ENCODE data around the gene ATXN1. TPM values are rescaled to one million over a fixed set of nuclear protein-coding genes. Genes with fewer than 3 reads are reported as not detected.

Gene ATXN1
- total RNA-seq, 1 donor = 48.5 TPM

DNA sequence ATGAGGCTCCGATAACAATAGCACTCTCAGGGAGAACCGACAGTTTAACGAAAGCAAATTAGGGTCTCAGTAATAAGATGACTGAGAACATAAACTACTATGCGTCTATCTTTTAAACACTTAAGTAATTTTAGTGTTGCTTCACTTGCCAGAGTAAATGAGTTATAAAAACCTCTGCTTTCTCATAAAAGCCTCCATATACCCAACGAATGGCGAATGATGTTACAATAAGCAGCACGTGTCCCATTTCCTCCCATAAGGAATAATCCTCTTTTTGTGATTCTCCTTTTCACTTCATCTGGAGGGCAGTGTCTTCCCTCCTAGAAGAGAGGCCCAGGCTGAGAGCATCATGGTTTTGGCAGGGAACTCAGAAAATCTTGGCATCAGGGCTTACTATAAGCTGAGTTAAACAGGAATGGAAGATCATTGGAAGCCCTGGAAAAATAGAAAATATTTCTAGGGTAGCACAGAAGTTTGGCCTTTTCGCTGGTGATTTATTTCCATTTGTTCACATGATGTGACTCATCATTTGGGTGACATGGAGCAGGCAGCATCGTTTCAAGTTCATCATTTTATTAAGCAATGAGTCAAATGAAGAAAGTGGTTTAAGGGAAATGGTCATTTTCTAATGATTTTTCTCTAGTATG lies 255.4 kb downstream of the ATXN1 start:
- TF ChIP-seq, protein P1, sequence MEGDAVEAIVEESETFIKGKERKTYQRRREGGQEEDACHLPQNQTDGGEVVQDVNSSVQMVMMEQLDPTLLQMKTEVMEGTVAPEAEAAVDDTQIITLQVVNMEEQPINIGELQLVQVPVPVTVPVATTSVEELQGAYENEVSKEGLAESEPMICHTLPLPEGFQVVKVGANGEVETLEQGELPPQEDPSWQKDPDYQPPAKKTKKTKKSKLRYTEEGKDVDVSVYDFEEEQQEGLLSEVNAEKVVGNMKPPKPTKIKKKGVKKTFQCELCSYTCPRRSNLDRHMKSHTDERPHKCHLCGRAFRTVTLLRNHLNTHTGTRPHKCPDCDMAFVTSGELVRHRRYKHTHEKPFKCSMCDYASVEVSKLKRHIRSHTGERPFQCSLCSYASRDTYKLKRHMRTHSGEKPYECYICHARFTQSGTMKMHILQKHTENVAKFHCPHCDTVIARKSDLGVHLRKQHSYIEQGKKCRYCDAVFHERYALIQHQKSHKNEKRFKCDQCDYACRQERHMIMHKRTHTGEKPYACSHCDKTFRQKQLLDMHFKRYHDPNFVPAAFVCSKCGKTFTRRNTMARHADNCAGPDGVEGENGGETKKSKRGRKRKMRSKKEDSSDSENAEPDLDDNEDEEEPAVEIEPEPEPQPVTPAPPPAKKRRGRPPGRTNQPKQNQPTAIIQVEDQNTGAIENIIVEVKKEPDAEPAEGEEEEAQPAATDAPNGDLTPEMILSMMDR (IDR thresholded peaks at IDR 0.05; ENCODE audit: extremely low read depth, low read depth, low read length) = peak; percentile 12
- peaks cover 10% of the 10 kb centered on the region for H3K79me2 ChIP-seq (ENCODE audit: insufficient read depth, low read length)
- peak; percentile 87 for DNase-seq (ENCODE audit: insufficient read length, low spot score, missing footprints)
- peaks cover 9% of the 10 kb centered on the region for H4K20me1 ChIP-seq (ENCODE audit: insufficient read depth, low read length)
- H3K4me1 ChIP-seq (ENCODE audit: insufficient read depth, low read length) = peaks cover 8% of the 10 kb centered on the region
- no peaks in the 10 kb centered on the region for H3K36me3 ChIP-seq (ENCODE audit: insufficient read depth, low read length)
- H3K27ac ChIP-seq (ENCODE audit: low read depth, low read length) = peak overlapping the region; percentile 54
- no peak overlapping the region for H2AFZ ChIP-seq (ENCODE audit: low read length)
- H3K27me3 ChIP-seq (ENCODE audit: insufficient read depth, low read length) = no peaks in the 10 kb centered on the region
- H3K4me3 ChIP-seq (ENCODE audit: insufficient read depth, low read length) = no peak overlapping the region
- H3K4me2 ChIP-seq (ENCODE audit: insufficient read depth, low read length) = no peak overlapping the region
- no peaks in the 10 kb centered on the region for H3K9me3 ChIP-seq (ENCODE audit: low read depth, low read length)

DNA sequence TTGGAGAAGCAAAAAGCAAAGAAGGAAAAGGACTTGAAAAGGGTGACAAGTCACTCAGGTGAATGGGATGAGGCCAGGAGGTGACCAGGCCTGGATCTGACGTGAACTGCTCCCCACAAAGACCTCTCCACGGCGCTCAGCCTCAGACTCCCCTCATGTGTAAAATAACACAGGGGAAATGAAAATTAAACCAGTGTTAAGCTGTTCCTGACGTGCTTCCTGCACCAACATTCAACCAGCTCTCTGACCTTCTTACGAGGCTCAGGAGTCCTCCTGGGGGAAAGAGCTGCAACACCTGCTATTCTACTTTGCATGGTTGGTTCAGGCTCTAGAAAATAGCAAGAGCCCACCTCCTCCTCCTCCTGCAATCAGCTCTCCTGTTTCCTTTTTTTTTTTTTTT lies 256.7 kb downstream of the ATXN1 start:
- H3K4me3 ChIP-seq (ENCODE audit: insufficient read depth, low read length) = no peak overlapping the region
- H3K27ac ChIP-seq (ENCODE audit: low read depth, low read length) = no peak overlapping the region
- peaks cover 5% of the 10 kb centered on the region for H4K20me1 ChIP-seq (ENCODE audit: insufficient read depth, low read length)
- no peak for DNase-seq (ENCODE audit: insufficient read length, low spot score, missing footprints)
- H2AFZ ChIP-seq (ENCODE audit: low read length) = no peak overlapping the region
- H3K79me2 ChIP-seq (ENCODE audit: insufficient read depth, low read length) = peaks cover 10% of the 10 kb centered on the region
- H3K36me3 ChIP-seq (ENCODE audit: insufficient read depth, low read length) = no peaks in the 10 kb centered on the region
- peaks cover 8% of the 10 kb centered on the region for H3K4me1 ChIP-seq (ENCODE audit: insufficient read depth, low read length)
- H3K27me3 ChIP-seq (ENCODE audit: insufficient read depth, low read length) = no peaks in the 10 kb centered on the region
- TF ChIP-seq, protein P1 (IDR thresholded peaks at IDR 0.05; ENCODE audit: extremely low read depth, low read depth, low read length) = no peak
- H3K9me3 ChIP-seq (ENCODE audit: low read depth, low read length) = no peaks in the 10 kb centered on the region
- H3K4me2 ChIP-seq (ENCODE audit: insufficient read depth, low read length) = no peak overlapping the region

DNA sequence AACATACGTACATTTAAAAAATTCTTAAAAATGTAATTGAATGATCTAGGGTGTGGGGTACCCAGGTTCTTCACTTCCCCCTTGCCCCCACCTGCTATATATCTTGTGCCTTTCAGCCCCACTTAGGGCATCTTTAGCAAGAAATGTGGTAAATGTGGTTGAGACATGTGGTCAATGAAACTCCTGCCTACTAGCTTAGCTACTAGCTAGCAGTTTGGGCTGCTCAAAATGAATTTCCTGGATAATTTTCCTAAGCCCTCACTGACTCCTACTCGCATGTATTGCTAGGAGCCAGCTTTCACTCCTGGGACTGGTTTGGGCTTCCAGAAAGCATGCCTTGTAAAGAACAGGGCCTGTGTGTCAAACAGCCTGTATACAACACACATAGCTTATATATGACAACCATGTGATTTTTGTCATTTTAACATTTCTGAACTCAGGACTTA lies 257.3 kb downstream of the ATXN1 start:
- Histone ChIP-seq H3K4me1 (ENCODE audit: insufficient read depth, low read length) (peaks cover 8% of the 10 kb centered on the region), H3K9me3 (ENCODE audit: low read depth, low read length) (no peaks in the 10 kb centered on the region), H3K27me3 (ENCODE audit: insufficient read depth, low read length) (no peaks in the 10 kb centered on the region), H4K20me1 (ENCODE audit: insufficient read depth, low read length) (peaks cover 5% of the 10 kb centered on the region), H2AFZ (ENCODE audit: low read length) (no peak overlapping the region), H3K36me3 (ENCODE audit: insufficient read depth, low read length) (no peaks in the 10 kb centered on the region), H3K4me2 (ENCODE audit: insufficient read depth, low read length) (no peak overlapping the region), H3K79me2 (ENCODE audit: insufficient read depth, low read length) (peaks cover 10% of the 10 kb centered on the region), H3K27ac (ENCODE audit: low read depth, low read length) (no peak overlapping the region), H3K4me3 (ENCODE audit: insufficient read depth, low read length) (no peak overlapping the region)
- DNase-seq (ENCODE audit: insufficient read length, low spot score, missing footprints) = no peak
- TF ChIP-seq, protein P1 (IDR thresholded peaks at IDR 0.05; ENCODE audit: extremely low read depth, low read depth, low read length) = no peak

DNA sequence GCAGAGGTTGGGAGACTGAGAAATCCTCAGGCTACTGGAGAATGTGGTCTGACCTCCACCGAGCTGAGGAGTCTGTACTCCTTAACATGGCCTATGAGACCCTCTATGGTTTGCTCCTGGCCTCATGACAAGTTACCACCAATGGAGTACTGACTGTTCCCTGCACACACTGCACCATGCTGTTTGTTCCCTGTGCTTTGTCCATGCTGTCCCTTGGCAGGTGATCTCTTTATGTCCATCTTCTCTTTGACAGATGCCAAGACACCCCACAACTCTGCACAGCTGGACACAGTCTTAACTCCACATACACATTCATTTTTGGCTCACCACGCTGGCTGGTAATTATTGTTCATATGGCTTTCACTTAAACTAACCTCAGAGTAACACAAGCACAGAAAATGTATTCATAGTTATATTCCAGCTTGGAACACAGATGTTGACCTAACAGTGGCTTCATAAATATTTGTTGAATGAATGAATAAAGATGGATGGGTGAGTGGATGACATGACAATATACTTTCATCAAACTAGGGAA lies 258.0 kb downstream of the ATXN1 start:
- peaks cover 8% of the 10 kb centered on the region for H3K4me1 ChIP-seq (ENCODE audit: insufficient read depth, low read length)
- TF ChIP-seq, protein P1 (IDR thresholded peaks at IDR 0.05; ENCODE audit: extremely low read depth, low read depth, low read length) = no peak
- no peak overlapping the region for H3K4me2 ChIP-seq (ENCODE audit: insufficient read depth, low read length)
- H3K36me3 ChIP-seq (ENCODE audit: insufficient read depth, low read length) = no peaks in the 10 kb centered on the region
- no peaks in the 10 kb centered on the region for H3K27me3 ChIP-seq (ENCODE audit: insufficient read depth, low read length)
- H3K9me3 ChIP-seq (ENCODE audit: low read depth, low read length) = no peaks in the 10 kb centered on the region
- H4K20me1 ChIP-seq (ENCODE audit: insufficient read depth, low read length) = peaks cover 5% of the 10 kb centered on the region
- no peak for DNase-seq (ENCODE audit: insufficient read length, low spot score, missing footprints)
- no peak overlapping the region for H2AFZ ChIP-seq (ENCODE audit: low read length)
- no peak overlapping the region for H3K27ac ChIP-seq (ENCODE audit: low read depth, low read length)
- H3K79me2 ChIP-seq (ENCODE audit: insufficient read depth, low read length) = peaks cover 10% of the 10 kb centered on the region
- H3K4me3 ChIP-seq (ENCODE audit: insufficient read depth, low read length) = no peak overlapping the region
